Activated CD8-positive, alpha-beta memory T cell treated with anti-CD3 and anti-CD28 coated beads, Interleukin-2, amount 50 U/mL, for 48 hours (primary cell): ENCODE results near the gene HYAL1.
A peak's percentile ranks its signal among the peaks of the same experiment; 100 is the strongest.

Experiments used
- DNase-seq: peaks from one replicate; pipeline ENCODE4 v3.0.0-alpha.2; 2020

HYAL1 gene

GRCh38 chr3:50303013-50303815 lies at the start of gene HYAL1:
HYAL1 (minus strand) TSS chr3:50303574; CDS start chr3:50302956, 618 bp downstream.
- no peak for DNase-seq

- no peak for DNase-seq
Observed at GRCh38 chr3:50352781-50353180, 49.4 kb upstream of the HYAL1 start.

- DNase-seq, result no peak
Observed at GRCh38 chr3:50351323-50351697, 47.9 kb upstream of the HYAL1 start.

GRCh38 chr3:50350527-50351322 lies 47.4 kb upstream of the HYAL1 start, which contains the start of the genes CYB561D2 and NPRL2:
CYB561D2 (plus strand) TSS chr3:50350862; CDS start chr3:50351434, 572 bp downstream.
NPRL2 (minus strand) TSS chr3:50350775; CDS start chr3:50350652, 123 bp downstream.
- peak; percentile 99 for DNase-seq

- DNase-seq, result no peak
Observed at GRCh38 chr3:50350213-50350526, 46.8 kb upstream of the HYAL1 start.

GRCh38 chr3:50347187-50347813 lies 43.9 kb upstream of the HYAL1 start:
- DNase-seq, result peak; percentile 79

- DNase-seq, result peak; percentile 90
Observed at GRCh38 chr3:50345586-50346234, 42.3 kb upstream of the HYAL1 start, which contains the start of gene ZMYND10. ZMYND10 (minus strand) TSS chr3:50345732; CDS start chr3:50345579, 153 bp downstream.

GRCh38 chr3:50345008-50345407 lies 41.6 kb upstream of the HYAL1 start:
- no peak for DNase-seq

- DNase-seq, result no peak
Observed at GRCh38 chr3:50342813-50343633, 39.6 kb upstream of the HYAL1 start.

GRCh38 chr3:50341996-50342650 lies 38.7 kb upstream of the HYAL1 start:
- DNase-seq, result no peak

GRCh38 chr3:50341537-50341936 lies 38.2 kb upstream of the HYAL1 start:
- no peak for DNase-seq

GRCh38 chr3:50340448-50341329 lies 37.3 kb upstream of the HYAL1 start, which contains the start of gene RASSF1:
RASSF1 (minus strand) TSS chr3:50340836; CDS start chr3:50340805, 31 bp downstream.
- DNase-seq, result peak; percentile 85

GRCh38 chr3:50340147-50340447 lies 36.7 kb upstream of the HYAL1 start:
- no peak for DNase-seq

GRCh38 chr3:50339485-50340146 lies 36.2 kb upstream of the HYAL1 start:
- DNase-seq, result no peak

GRCh38 chr3:50338965-50339364 lies 35.6 kb upstream of the HYAL1 start:
- DNase-seq, result no peak

- peak; percentile 96 for DNase-seq
Observed at GRCh38 chr3:50337175-50337861, 33.9 kb upstream of the HYAL1 start.

GRCh38 chr3:50336452-50337174 lies 33.2 kb upstream of the HYAL1 start:
- DNase-seq, result no peak

GRCh38 chr3:50334339-50335075 lies 31.1 kb upstream of the HYAL1 start:
- no peak for DNase-seq
